K562 (cell line): Measurements from ENCODE around the gene STK24. TPM values are rescaled to one million over a fixed set of nuclear protein-coding genes. Genes with fewer than 3 reads are reported as not detected.

ENCODE experiments used
- ATAC-seq: fragments of 200-7000 bp; cut with Tn5 transposase; 3 replicates; pipeline ENCODE4 v1.9.1; 2020; ENCODE audit warnings: moderate library complexity
- BruUV-seq: library from RNA; stranded (reverse); fragments of 400-500 nt; replicated peaks from 2 replicates; lab custom pipeline; 2021; lab: Mats Ljungman, UMichigan
- CTCF ChIA-PET: fragments of 300-600 bp; formaldehyde crosslinking; extraction: SDS; loops from one replicate; lab custom pipeline; 2021; ENCODE audit warnings: low intra/inter-chr PET ratio; lab: Yijun Ruan, JAX
- POLR2A ChIA-PET: fragments of 300-600, 350-650 bp; sonication (Branson Sonifier 250); formaldehyde crosslinking; extraction: SDS; loops from one replicate; lab custom pipeline; 2021; ENCODE audit warnings: antibody characterized with exemption, inconsistent platforms; lab: Yijun Ruan, JAX
- DNase-seq, 4 experiments: peaks; one replicate each; pipeline versions ENCODE4 v3.0.0 to v3.0.0-alpha.2; 2011 to 2018; ENCODE audit warnings: low spot score in 3 of 4, mixed read lengths in 3 of 4; ENCODE audit errors: extremely low read depth in 1 of 4
- FAIRE-seq: peaks from 2 replicates; lab custom pipeline; 2011; peaks lifted over from hg19 to GRCh38; lab: Jason Lieb, UNC
- H2AFZ ChIP-seq: 2 replicates; pipeline ENCODE4 v1.6.0; 2011; ENCODE audit warnings: low read depth, low read length, control low read depth, inconsistent platforms
- H3K27ac ChIP-seq: fragments of 200-600 bp; 3 replicates; pipeline ENCODE4 v1.8.0; 2011; ENCODE audit warnings: low read depth, mild to moderate bottlenecking, control low read depth, inconsistent platforms, low read length, moderate library complexity, mixed read lengths; ENCODE audit errors: extremely low read depth
- H3K27me3 ChIP-seq, 2 experiments: fragments of 300-600 bp in 1 of 2; 2 replicates in 1 of 2; 3 replicates in 1 of 2; pipeline versions ENCODE4 v1.6.0 to v1.8.0; 2011; ENCODE audit warnings: inconsistent platforms in 2 of 2, low read length in 2 of 2, mild to moderate bottlenecking in 1 of 2, mixed read lengths in 1 of 2, moderate library complexity in 1 of 2; ENCODE audit not compliant: control insufficient read depth in 2 of 2, insufficient read depth in 2 of 2
- H3K36me3 ChIP-seq: fragments of 300-600 bp; 3 replicates; pipeline ENCODE4 v1.8.0; 2011; ENCODE audit warnings: mild to moderate bottlenecking, low read length, inconsistent platforms; ENCODE audit not compliant: control insufficient read depth, insufficient read depth
- H3K4me1 ChIP-seq, 2 experiments: fragments of 200-600 bp in 1 of 2; replicated peaks in 1 of 2; 2 replicates in 1 of 2; 3 replicates in 1 of 2; pipeline versions ENCODE4 v1.5.1 to v1.8.0; 2011; ENCODE audit warnings: inconsistent platforms in 2 of 2, low read length in 2 of 2, mild to moderate bottlenecking in 1 of 2, mixed read lengths in 1 of 2, moderate library complexity in 1 of 2; ENCODE audit not compliant: control insufficient read depth in 2 of 2, insufficient read depth in 2 of 2
- H3K4me2 ChIP-seq: 2 replicates; pipeline ENCODE4 v1.6.1; 2011; ENCODE audit warnings: low read length, control low read depth, inconsistent platforms, mixed read lengths; ENCODE audit not compliant: insufficient read depth
- H3K4me3 ChIP-seq: fragments of 200-600 bp; sonication (generic), shearing (Covaris generic); 2 replicates; pipeline ENCODE4 v1.5.1; 2016; ENCODE audit warnings: control low read depth, inconsistent platforms
- H3K79me2 ChIP-seq: fragments of 200-600 bp; 3 replicates; pipeline ENCODE4 v1.8.0; 2011; ENCODE audit warnings: low read length, inconsistent platforms; ENCODE audit not compliant: control insufficient read depth, insufficient read depth
- H3K9ac ChIP-seq, 2 experiments: 2 replicates each; pipeline versions ENCODE4 v1.6.0 to v1.6.1; 2011; ENCODE audit warnings: low read depth in 2 of 2, low read length in 2 of 2, control low read depth in 1 of 2, inconsistent platforms in 1 of 2, mild to moderate bottlenecking in 1 of 2, mixed read lengths in 1 of 2; ENCODE audit not compliant: insufficient read depth in 1 of 2
- H3K9me1 ChIP-seq: one replicate; pipeline ENCODE4 v1.6.0; 2011; ENCODE audit warnings: inconsistent platforms, mild to moderate bottlenecking, low read length, moderate library complexity; ENCODE audit not compliant: control insufficient read depth, insufficient read depth
- H3K9me3 ChIP-seq: replicated peaks from 2 replicates; pipeline ENCODE4 v1.5.1; 2011; ENCODE audit warnings: low read depth, low read length, inconsistent platforms; ENCODE audit not compliant: control insufficient read depth, insufficient read depth
- H4K20me1 ChIP-seq: replicated peaks from 2 replicates; pipeline ENCODE4 v1.6.1; 2011; ENCODE audit warnings: low read length, inconsistent platforms, mixed read lengths; ENCODE audit not compliant: control insufficient read depth, insufficient read depth
- CEBPB ChIP-seq: fragments of 450-650 bp; IDR thresholded peaks from 2 replicates; pipeline ENCODE4 v1.6.1; 2016; ENCODE audit warnings: missing genetic modification characterization, missing compliant biosample characterization
- CEBPG ChIP-seq, 3 experiments: fragments of 200-800 bp in 1 of 3; sonication (Bioruptor generic) in 1 of 3; sonication (generic) in 1 of 3; formaldehyde crosslinking in 1 of 3; IDR thresholded peaks in 2 of 3; conservative IDR thresholded peaks in 1 of 3; 2 replicates each; pipeline versions ENCODE4 v1.6.1 to v1.8.0; 2016 to 2022; ENCODE audit warnings: missing compliant biosample characterization in 2 of 3, missing genetic modification characterization in 2 of 3, mild to moderate bottlenecking in 1 of 3, missing genetic modification reagents in 1 of 3
- HBP1 ChIP-seq: fragments of 450-650 bp; formaldehyde crosslinking; IDR thresholded peaks from 2 replicates; pipeline ENCODE4 v1.4.0; 2022; ENCODE audit warnings: missing genetic modification characterization
- ILF3 ChIP-seq: fragments of 450-650 bp; IDR thresholded peaks from 2 replicates; pipeline ENCODE4 v1.6.1; 2018; ENCODE audit warnings: antibody characterized with exemption, mild to moderate bottlenecking, moderate library complexity, borderline replicate concordance
- OTX1 ChIP-seq: fragments of 450-650 bp; formaldehyde crosslinking; IDR thresholded peaks from 2 replicates; pipeline ENCODE4 v1.4.0; 2022; ENCODE audit warnings: mild to moderate bottlenecking
- PTRF ChIP-seq: fragments of 450-650 bp; IDR thresholded peaks from 2 replicates; pipeline ENCODE4 v1.6.1; 2016; ENCODE audit warnings: mild to moderate bottlenecking, missing genetic modification characterization, missing compliant biosample characterization
- WGBS: fragments of 100-300 bp; shearing (Covaris generic); methylation state at CpG from one replicate; pipeline ENCODE4 v1.1.6; 2016; ENCODE audit warnings: low coverage, mixed read lengths; ENCODE audit not compliant: insufficient coverage; ENCODE audit errors: missing lambda C conversion rate; 5-methylcytosine and 5-hydroxymethylcytosine counted together
- in situ Hi-C: fragments of 300-500 bp; cut with MboI; formaldehyde crosslinking; loops from 4 replicates; pipeline ENCODE4 v1.15.0; 2018; ENCODE audit warnings: inconsistent platforms, mixed read lengths
- intact Hi-C: fragments of 100-400 bp; cut with micrococcal nuclease; formaldehyde crosslinking; loops from 2 replicates; pipeline ENCODE4 v1.14.2; 2022
- polyA plus RNA-seq, 8 experiments: library from polyadenylated mRNA; depleted of rRNA in 4 of 8; stranded (reverse) in 5 of 8; unstranded in 3 of 8; fragments of >200 nt; fragmentation: Nextera tagmentation in 2 of 8; fragmentation: Illumina TruSeq in 1 of 8; extraction: Ambion mirVana in 2 of 8; extraction: Trizol in 1 of 8; gene quantifications; 2 replicates each; pipeline versions ENCODE4 v1.2.1 to v1.2.3, GENCODE V29; 2011 to 2014; ENCODE audit warnings: inconsistent platforms in 1 of 8, missing spikeins in 1 of 8
- total RNA-seq, 7 experiments: library from RNA; depleted of rRNA in 6 of 7; stranded (reverse); fragments of >200 nt in 6 of 7; fragmentation: Illumina TruSeq in 2 of 7; extraction: Trizol in 2 of 7; gene quantifications; 2 replicates each; pipeline versions ENCODE4 v1.2.1 to v1.2.3, GENCODE V29; 2011 to 2021; ENCODE audit warnings: low replicate concordance in 1 of 7

STK24 gene
- total and polyA plus RNA-seq, 9 of the 15 experiments (the other 6 are each of a cell fraction or from before 2014, with no cell fraction given) = 3.8 to 78.4 (median 28.2) TPM

- TF ChIP-seq CEBPG (CRISPR knock-in tag; IDR thresholded peaks at IDR 0.05) = no peak
- TF ChIP-seq CEBPG (tag; conservative IDR thresholded peaks at IDR 0.05 in 1 of 2, IDR thresholded peaks at IDR 0.05 in 1 of 2) = peak; percentile 17 to 34; a peak in 1 of 4 replicates
- no peak for TF ChIP-seq OTX1 (CRISPR knock-in tag)
- peak; percentile 76 for TF ChIP-seq CEBPB (tag)
- TF ChIP-seq HBP1 = no peak
- TF ChIP-seq PTRF (tag) = no peak
- no peak for TF ChIP-seq ILF3
- TF ChIP-seq, all 486 proteins: peak for 2
- Histone ChIP-seq H3K9me3 (no peaks in the 10 kb centered on the region), H3K4me1 (peaks cover 0 to 8% of the 10 kb centered on the region in 2 experiments; a peak in 2 of 5 replicates), H4K20me1 (peaks cover 4% of the 10 kb centered on the region; the same call in 1 of the 2 replicates), H3K4me2 (no peak overlapping the region), H3K36me3 (no peaks in the 10 kb centered on the region), H3K4me3 (no peak overlapping the region), H3K9me1 (peaks cover 2% of the 10 kb centered on the region), H3K79me2 (peaks cover 31% of the 10 kb centered on the region; the same call in 2 of the 3 replicates), H3K9ac (no peak overlapping the region), H3K27me3 (no peaks in the 10 kb centered on the region), H3K27ac (no peak overlapping the region), H2AFZ (no peak overlapping the region)
- intact Hi-C loops = no loop called here
- ChIA-PET CTCF (no interaction called here), POLR2A (interaction anchor here (1.2 to 1.7 kb wide), 3 partner anchors 11 to 14 kb away, joined by 3 to 4 read pairs (median 4); no protein-coding TSS in a partner anchor)
- ATAC-seq (no peak; the same call in 2 of the 3 replicates), DNase-seq (no peak), FAIRE-seq (no peak)
- no TSS peak for BruUV-seq
- 65% methylated on average over 13 of the region's 15 CpGs for WGBS
- in situ Hi-C loops = no loop called here
Observed at GRCh38 chr13:98495627-98496478, 81.1 kb downstream of the STK24 start.
